ENCODE data around the gene SGCD.

SGCD gene

DNA sequence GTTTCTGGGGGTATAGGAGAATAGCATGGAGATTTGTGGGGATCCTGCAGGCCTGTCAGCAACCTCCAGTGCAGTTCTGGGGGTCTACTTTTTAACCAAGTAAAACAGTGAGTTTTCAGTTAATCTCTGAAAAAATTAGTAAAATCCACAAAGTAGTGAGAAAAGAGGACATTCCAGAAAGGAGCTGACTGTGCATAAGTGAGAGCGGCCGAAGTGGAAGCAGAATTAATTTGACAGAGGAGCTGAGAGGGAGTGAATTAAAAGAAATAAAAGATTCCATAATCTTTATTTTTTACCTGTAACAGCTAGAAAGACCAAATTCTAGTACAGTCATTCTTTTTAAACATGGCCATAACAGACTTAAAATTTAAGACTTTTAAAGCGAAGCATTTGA is 149.2 kb downstream of the SGCD start:
- TF ChIP-seq, protein P1, sequence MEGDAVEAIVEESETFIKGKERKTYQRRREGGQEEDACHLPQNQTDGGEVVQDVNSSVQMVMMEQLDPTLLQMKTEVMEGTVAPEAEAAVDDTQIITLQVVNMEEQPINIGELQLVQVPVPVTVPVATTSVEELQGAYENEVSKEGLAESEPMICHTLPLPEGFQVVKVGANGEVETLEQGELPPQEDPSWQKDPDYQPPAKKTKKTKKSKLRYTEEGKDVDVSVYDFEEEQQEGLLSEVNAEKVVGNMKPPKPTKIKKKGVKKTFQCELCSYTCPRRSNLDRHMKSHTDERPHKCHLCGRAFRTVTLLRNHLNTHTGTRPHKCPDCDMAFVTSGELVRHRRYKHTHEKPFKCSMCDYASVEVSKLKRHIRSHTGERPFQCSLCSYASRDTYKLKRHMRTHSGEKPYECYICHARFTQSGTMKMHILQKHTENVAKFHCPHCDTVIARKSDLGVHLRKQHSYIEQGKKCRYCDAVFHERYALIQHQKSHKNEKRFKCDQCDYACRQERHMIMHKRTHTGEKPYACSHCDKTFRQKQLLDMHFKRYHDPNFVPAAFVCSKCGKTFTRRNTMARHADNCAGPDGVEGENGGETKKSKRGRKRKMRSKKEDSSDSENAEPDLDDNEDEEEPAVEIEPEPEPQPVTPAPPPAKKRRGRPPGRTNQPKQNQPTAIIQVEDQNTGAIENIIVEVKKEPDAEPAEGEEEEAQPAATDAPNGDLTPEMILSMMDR (IDR thresholded peaks at IDR 0.05): no peak

DNA sequence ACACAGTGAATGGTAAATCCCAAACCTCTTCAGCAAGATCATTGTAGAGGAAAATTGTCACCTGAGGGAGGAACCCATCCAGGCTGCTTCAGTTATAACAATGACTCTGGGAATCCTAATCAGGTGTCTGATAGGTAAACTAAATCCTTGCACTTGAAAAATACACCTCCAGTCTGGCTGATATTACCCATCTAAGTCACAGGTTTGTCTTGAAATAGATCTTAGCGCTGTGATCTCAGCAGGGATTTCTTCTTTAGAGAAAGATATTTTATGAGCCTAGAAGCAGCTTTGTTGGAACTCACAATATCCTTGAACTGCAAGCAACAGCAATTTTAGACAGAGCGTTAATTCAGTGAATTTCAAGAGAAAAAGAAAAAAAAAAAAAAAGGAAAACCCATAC is 149.7 kb downstream of the SGCD start:
- TF ChIP-seq, protein P1 (IDR thresholded peaks at IDR 0.05): no peak

- TF ChIP-seq, protein P1 (IDR thresholded peaks at IDR 0.05): no peak
These were observed 150.2 kb downstream of the SGCD start for GRCh38 chr5:156477196-156477595.

GRCh38 chr5:156479849-156480248 is 152.9 kb downstream of the SGCD start:
- TF ChIP-seq, protein P1 (IDR thresholded peaks at IDR 0.05): no peak

DNA sequence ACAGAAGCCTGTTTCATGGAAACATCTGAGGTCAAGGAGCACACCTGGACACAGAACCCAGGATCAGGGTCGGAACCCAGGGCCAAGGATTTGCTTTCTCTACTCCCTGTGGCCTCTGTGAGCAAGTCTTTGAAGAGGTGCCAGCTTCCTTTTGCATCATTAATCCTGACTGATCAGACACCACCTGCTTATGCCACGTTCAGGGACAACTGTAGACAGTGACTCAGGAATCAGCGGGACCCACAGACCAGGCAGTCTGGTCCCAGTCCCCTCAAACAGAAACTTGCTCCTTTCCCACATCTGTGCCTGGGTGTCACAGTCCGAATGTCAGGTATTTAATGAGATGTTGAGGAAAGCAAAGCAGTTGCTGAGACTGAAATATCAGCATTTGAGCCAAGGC is 154.8 kb downstream of the SGCD start:
- TF ChIP-seq, protein P1 (IDR thresholded peaks at IDR 0.05): no peak

DNA sequence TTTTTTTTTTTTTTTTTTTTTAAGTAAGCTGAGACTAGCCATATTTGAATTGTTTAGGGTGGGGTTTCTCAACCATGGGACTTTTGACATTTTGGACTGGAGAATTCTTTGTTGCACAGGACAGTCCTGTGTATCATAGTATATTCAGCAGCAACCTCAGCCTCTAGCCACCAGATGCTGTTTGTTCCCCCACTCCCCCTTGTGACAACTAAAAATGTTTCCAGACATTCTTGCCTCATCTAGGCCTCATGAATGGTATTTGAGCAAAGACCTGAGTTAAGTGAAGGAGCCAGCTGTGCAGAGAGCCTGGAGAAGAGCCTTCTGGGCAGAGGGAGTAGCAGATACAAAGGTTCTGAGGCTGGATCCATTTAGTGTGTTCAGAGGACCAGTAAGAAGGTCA is 155.9 kb downstream of the SGCD start:
- TF ChIP-seq, protein P1 (IDR thresholded peaks at IDR 0.05): no peak

DNA sequence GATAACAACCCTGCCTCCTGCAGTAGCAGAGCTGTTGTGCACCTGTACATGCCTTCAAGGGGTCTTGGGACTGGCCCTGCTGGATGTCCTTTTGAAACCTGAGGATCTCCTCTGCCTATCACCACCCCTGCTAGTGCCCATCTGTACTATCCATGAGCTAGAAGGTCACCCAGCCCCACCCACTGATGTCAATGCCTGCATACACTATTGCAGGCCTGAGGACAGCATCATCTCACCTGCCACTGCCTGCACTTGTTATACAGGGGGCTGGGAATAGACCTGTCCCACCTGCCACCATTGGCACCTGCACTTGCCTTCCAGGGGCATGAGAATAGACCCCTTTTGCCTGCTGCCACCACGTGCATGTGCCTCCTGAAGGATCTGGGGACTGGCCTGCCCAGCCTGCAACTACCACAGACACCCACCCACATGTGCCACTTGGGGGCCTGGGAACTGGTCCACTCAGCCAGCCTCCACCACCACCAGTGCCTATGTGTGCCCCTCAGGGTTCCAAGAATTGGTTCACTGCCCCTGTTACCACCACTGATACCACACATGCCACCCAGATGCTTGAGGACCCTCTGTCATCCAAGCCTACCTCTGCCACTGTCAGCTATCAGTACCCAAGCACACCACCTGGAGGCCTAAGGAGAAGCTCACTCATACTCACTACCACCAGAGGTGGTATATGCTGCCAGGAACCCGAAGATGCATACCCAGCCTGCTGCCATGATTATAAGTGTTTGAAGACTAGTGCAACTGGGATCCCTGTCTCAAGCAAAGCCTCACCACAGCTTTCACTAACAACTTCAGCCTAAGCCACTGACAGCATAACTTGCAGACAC is 159.7 kb downstream of the SGCD start:
- TF ChIP-seq, protein P1 (IDR thresholded peaks at IDR 0.05): no peak
